Natural killer cell (primary cell): ENCODE results near the gene USP24. TPM values are rescaled to one million over a fixed set of nuclear protein-coding genes. Genes with fewer than 3 reads are reported as not detected.

Source experiments
- ATAC-seq, 3 donors: fragments of 150-1000 bp in 2 of 3; fragments of 200-7000 bp in 1 of 3; cut with Tn5 transposase; 1 replicate in 1 of 3; 2 replicates in 2 of 3; pipeline ENCODE4 v1.10.0; 2021; ENCODE audit warnings: mild to moderate bottlenecking in 2 of 3, moderate library complexity in 2 of 3
- DNase-seq, 2 donors: peaks; one replicate each; pipeline versions ENCODE4 v3.0.0 to v3.0.0-alpha.2; 2013 to 2021; ENCODE audit warnings: mixed read lengths in 1 of 2
- H3K27ac ChIP-seq: one replicate; pipeline ENCODE4 v1.5.1; 2013; ENCODE audit warnings: mild to moderate bottlenecking, low read length
- H3K27me3 ChIP-seq: one replicate; pipeline ENCODE4 v1.6.1; 2013; ENCODE audit warnings: low read length; ENCODE audit not compliant: control insufficient read depth, insufficient read depth
- H3K36me3 ChIP-seq: one replicate; pipeline ENCODE4 v1.6.1; 2013; ENCODE audit warnings: low read length; ENCODE audit not compliant: control insufficient read depth, insufficient read depth
- H3K4me1 ChIP-seq: one replicate; pipeline ENCODE4 v1.6.1; 2013; ENCODE audit warnings: low read length; ENCODE audit not compliant: control insufficient read depth, insufficient read depth
- H3K4me3 ChIP-seq: one replicate; pipeline ENCODE4 v1.5.1; 2013; ENCODE audit warnings: low read length
- H3K9me3 ChIP-seq: one replicate; pipeline ENCODE4 v1.6.1; 2013; ENCODE audit warnings: low read length; ENCODE audit not compliant: control insufficient read depth, insufficient read depth
- H3K27ac Mint-ChIP-seq, 2 donors: one replicate each; pipeline ENCODE4 v1.8.0; 2022; ENCODE audit warnings: mild to moderate bottlenecking in 2 of 2, mixed read lengths in 2 of 2, moderate library complexity in 1 of 2
- H3K27me3 Mint-ChIP-seq, 2 donors: one replicate each; pipeline ENCODE4 v1.8.0; 2022; ENCODE audit warnings: low read depth in 2 of 2, mixed read lengths in 2 of 2
- H3K36me3 Mint-ChIP-seq: one replicate; pipeline ENCODE4 v1.8.0; 2022; ENCODE audit warnings: mixed read lengths
- H3K4me1 Mint-ChIP-seq, 2 donors: one replicate each; pipeline ENCODE4 v1.8.0; 2022; ENCODE audit warnings: mixed read lengths in 2 of 2
- H3K4me3 Mint-ChIP-seq: one replicate; pipeline ENCODE4 v1.8.0; 2022; ENCODE audit warnings: mild to moderate bottlenecking, moderate library complexity, mixed read lengths
- H3K9me3 Mint-ChIP-seq, 2 donors: one replicate each; pipeline ENCODE4 v1.8.0; 2022; ENCODE audit warnings: mixed read lengths in 2 of 2
- WGBS: methylation state at CpG from one replicate; pipeline ENCODE4 v1.1.7; 2013; ENCODE audit warnings: missing lambda C conversion rate; ENCODE audit not compliant: insufficient coverage; 5-methylcytosine and 5-hydroxymethylcytosine counted together
- intact Hi-C: fragments of 100-400 bp; cut with micrococcal nuclease; formaldehyde crosslinking; loops from one replicate; pipeline ENCODE4 v1.14.2; 2022
- total RNA-seq, 4 donors: library from RNA; stranded (reverse); fragments of 120-200 nt in 1 of 4; gene quantifications; one replicate each; pipeline versions ENCODE4 v1.2.3 to v1.2.4, GENCODE V29; 2013 to 2022
- TF ChIP-seq, protein P1 (sequence below): fragments of 200-600 bp; IDR thresholded peaks from one replicate; pipeline ENCODE4 v1.8.0; 2022; ENCODE audit warnings: antibody characterized with exemption

USP24 gene
- total RNA-seq, 3 donors from 2014 or later (not counting 1 experiment from before 2014, with no cell fraction given), result 155 TPM

DNA sequence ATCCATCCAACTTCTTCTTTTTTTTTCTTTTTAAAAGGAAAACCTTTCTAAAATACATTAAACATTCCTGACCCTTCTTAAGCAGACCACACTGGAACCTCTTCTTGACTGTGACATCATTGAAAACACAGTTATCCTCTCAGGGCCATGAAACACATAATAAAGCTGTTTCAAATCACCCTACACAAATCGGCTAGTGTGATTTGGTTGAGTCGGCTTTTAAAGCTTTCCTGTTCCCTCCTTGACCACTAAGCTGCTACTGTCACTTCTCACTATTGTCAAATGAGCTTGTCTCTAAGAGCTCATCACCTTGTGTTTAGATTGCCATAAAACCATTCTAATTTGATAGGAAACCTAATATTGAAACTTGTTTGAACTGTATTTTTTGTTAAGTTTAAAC, 5.9 kb downstream of the USP24 start:
- no peaks in the 10 kb centered on the region for H3K36me3 Mint-ChIP-seq
- Histone ChIP-seq H3K9me3 (no peaks in the 10 kb centered on the region), H3K27ac (peak overlapping the region; percentile 8), H3K4me1 (peaks cover 18% of the 10 kb centered on the region), H3K4me3 (no peak overlapping the region), H3K36me3 (no peaks in the 10 kb centered on the region), H3K27me3 (no peaks in the 10 kb centered on the region)
- DNase-seq (peak in 1 of 2 donors; percentile 37), ATAC-seq (peak; percentile 59 to 76 (median 71))
- TF ChIP-seq, protein P1, sequence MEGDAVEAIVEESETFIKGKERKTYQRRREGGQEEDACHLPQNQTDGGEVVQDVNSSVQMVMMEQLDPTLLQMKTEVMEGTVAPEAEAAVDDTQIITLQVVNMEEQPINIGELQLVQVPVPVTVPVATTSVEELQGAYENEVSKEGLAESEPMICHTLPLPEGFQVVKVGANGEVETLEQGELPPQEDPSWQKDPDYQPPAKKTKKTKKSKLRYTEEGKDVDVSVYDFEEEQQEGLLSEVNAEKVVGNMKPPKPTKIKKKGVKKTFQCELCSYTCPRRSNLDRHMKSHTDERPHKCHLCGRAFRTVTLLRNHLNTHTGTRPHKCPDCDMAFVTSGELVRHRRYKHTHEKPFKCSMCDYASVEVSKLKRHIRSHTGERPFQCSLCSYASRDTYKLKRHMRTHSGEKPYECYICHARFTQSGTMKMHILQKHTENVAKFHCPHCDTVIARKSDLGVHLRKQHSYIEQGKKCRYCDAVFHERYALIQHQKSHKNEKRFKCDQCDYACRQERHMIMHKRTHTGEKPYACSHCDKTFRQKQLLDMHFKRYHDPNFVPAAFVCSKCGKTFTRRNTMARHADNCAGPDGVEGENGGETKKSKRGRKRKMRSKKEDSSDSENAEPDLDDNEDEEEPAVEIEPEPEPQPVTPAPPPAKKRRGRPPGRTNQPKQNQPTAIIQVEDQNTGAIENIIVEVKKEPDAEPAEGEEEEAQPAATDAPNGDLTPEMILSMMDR, result peak; percentile 13
- intact Hi-C loops, result no loop called here
- no peaks in the 10 kb centered on the region for H3K9me3 Mint-ChIP-seq
- H3K4me1 Mint-ChIP-seq, result peaks cover 65 to 71% of the 10 kb centered on the region in 2 donors
- 0% methylated on average over 2 of the region's 2 CpGs for WGBS
- peak overlapping the region; percentile 57 for H3K4me3 Mint-ChIP-seq
- H3K27me3 Mint-ChIP-seq, result no peaks in the 10 kb centered on the region
- peak overlapping the region; percentile 91 to 99 for H3K27ac Mint-ChIP-seq

DNA sequence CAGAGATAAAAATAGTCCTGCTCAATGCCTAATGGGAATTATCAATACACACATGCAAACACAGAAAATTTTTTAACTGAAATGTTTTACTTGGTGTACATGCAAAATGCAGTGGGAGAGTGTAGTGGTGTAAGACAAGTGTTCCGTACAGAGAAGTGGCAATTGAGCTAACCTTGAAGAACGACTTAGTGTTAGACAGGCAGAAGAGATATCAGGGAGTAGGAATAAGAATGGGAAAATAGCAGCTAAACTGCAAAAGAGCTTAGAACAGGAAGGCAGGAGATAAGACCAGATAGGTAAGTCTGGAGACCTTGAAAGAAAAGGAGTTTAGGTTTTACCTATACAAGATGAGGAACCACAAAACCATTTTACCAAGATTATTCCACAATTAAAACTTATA, 9.0 kb downstream of the USP24 start:
- Mint-ChIP-seq H3K27me3 (no peaks in the 10 kb centered on the region), H3K9me3 (no peaks in the 10 kb centered on the region), H3K4me1 (peaks cover 53 to 62% of the 10 kb centered on the region in 2 donors), H3K27ac (peak overlapping the region in 1 of 2 donors; percentile 10), H3K4me3 (no peak overlapping the region), H3K36me3 (no peaks in the 10 kb centered on the region)
- no peaks in the 10 kb centered on the region for H3K9me3 ChIP-seq
- H3K4me3 ChIP-seq, result no peak overlapping the region
- peaks cover 2% of the 10 kb centered on the region for H3K36me3 ChIP-seq
- H3K4me1 ChIP-seq, result peaks cover 7% of the 10 kb centered on the region
- no peak for ATAC-seq
- TF ChIP-seq, protein P1, result no peak
- no peak for DNase-seq
- intact Hi-C loops, result no loop called here
- H3K27ac ChIP-seq, result no peak overlapping the region
- H3K27me3 ChIP-seq, result no peaks in the 10 kb centered on the region
- WGBS, result 82% methylated on average over 2 of the region's 2 CpGs

DNA sequence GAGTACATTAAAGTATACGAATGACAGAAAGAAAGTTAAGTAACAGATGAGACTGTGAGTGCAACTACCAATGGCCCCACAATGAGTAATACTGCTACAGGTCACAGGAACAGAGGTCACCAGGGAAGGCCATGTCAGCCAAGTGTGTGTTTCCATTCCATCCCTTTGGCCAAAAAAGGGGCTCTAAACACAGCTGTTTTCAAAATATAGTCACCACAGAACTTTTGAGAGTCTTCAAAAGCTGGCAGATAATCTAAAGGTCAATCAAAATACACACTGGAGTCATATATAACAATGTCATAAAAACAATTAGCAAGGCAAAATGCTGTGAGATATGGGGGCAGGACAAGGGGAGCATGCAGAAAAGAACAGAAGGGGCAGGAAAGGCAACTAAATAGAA, 10.2 kb downstream of the USP24 start:
- H3K4me3 Mint-ChIP-seq, result no peak overlapping the region
- intact Hi-C loops, result no loop called here

More for the DNA sequence above, 10.2 kb downstream of the USP24 start:
- WGBS, result 82% methylated on average over 1 of the region's 1 CpG
- H3K27ac ChIP-seq, result no peak overlapping the region
- H3K4me3 ChIP-seq, result no peak overlapping the region
- Mint-ChIP-seq H3K27me3 (no peaks in the 10 kb centered on the region), H3K9me3 (no peaks in the 10 kb centered on the region), H3K36me3 (no peaks in the 10 kb centered on the region), H3K27ac (peak overlapping the region in 1 of 2 donors; percentile 68), H3K4me1 (peaks cover 50 to 61% of the 10 kb centered on the region in 2 donors)
- ATAC-seq (no peak), DNase-seq (no peak)
- peaks cover 5% of the 10 kb centered on the region for H3K36me3 ChIP-seq
- TF ChIP-seq, protein P1, result no peak
- H3K4me1 ChIP-seq, result peaks cover 9% of the 10 kb centered on the region
- no peaks in the 10 kb centered on the region for H3K27me3 ChIP-seq
- H3K9me3 ChIP-seq, result no peaks in the 10 kb centered on the region
